ENCODE results near the gene NKX2-8.
"Not testable (repeated sequence)": the region's sequence is repeated elsewhere in the genome, so short reads cannot be mapped to it uniquely, and the experiment has no call there.

NKX2-8 gene

DNA sequence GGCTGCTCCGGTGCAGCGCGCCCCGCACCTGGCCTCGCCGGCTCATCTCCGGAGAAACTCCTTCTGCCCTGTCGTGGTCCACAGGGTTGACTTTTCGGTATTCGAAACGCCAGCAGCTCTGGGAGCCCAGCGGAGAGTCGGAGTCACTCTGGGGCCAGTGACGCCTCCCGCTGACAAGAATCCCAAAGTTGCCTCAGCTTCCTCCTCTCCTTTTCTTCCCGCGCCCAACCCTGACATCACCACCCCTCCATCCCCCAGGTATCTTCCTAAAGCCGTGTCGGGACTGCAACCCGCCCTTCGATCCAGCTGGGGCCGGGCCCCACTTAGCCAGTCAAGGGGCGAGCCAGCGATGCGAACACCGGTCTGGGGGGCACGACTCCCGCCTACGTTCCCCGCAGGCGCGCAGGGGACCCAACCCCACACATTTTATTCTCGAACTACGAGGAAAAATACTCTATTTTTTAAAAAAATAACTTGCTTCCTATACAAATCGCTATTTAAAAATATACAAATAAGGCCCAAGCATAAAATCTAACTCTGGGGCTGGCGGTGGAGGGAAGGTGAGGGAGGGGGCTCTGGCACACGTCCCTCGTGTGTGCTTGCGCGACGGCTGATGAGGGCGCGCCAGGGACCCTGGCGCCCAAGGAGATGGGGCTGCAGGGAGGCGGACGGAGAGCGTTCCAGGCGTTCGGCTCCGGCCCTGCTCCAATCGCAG, 2.1 kb downstream of the NKX2-8 start:
- no peak for DNase-seq (ENCODE audit: low read depth in 2 of 2)

DNA sequence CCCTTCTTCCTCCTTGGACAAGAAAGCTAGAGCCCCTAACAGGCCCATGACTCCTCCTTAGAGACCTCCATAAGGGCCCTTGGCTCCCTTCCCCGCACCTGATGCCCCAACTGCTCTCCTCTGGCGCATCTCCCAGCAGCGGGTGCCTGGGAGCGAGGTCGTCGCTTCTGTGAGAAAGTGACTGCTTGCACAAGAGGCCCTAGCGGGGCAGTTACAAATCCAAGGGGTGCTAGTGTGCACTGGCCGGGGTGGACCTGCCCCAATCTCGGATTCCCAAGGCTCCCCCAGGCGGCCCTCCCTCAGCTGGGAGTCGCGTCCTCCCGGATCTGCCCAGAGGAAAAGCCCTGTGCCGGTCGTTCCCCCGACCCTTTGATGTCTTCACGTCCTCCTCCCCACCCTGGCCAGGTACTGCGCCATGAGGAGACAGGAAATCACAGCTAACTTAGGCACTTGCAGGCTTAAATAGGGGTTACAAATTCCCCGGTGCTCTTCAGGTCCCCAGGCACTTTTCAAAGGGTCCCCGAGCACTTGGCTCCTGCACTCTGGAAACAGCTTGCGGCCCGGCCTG, 2.8 kb downstream of the NKX2-8 start:
- DNase-seq (ENCODE audit: low read depth in 2 of 2) = no peak

DNA sequence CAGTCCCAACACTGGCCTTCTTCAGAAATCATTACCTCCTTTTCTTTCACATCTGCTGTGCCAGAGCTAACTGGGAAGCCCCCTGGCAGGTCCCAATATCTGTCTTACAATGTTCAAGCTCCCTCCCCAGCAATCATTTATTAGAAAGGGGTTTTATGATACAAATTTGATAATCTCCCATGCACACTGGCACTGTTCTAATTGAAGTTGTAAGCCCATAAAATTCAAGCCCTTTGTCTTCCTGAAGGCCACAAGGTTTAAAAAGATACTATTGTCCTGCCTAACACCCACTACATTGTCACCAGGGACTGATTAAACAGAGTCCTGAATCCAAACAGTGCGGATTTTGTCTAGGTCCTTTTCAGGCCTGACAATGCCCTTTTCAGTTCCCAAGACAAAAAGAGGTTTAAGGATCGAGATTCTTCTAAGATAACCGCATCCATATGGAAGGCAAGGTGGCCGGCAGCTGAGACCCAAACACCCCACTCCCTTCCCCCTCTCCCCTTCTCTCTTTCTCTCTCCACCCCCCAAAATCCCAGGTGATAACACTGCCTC, 3.3 kb downstream of the NKX2-8 start:
- no peak for DNase-seq (ENCODE audit: low read depth in 2 of 2)

DNA sequence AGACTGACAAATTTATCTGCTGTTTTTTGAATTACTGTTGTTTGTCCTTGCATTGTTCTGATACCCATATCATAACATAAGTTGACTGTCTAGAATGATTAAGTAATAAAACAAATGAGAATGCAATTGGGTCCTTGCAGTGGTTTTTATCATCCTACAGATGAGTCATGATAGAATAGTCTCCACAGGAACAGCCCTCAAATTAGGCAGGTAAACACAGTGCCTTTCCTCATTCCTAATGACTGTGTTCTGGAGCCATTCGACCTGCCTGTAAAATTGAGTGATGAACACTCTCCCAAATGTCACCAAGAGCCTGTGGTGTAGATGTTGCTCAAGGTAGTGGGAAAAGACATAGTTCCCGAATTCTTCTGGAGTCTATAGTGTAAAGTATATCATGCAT, 12.3 kb downstream of the NKX2-8 start:
- DNase-seq (ENCODE audit: low read depth in 2 of 2) = no peak

DNA sequence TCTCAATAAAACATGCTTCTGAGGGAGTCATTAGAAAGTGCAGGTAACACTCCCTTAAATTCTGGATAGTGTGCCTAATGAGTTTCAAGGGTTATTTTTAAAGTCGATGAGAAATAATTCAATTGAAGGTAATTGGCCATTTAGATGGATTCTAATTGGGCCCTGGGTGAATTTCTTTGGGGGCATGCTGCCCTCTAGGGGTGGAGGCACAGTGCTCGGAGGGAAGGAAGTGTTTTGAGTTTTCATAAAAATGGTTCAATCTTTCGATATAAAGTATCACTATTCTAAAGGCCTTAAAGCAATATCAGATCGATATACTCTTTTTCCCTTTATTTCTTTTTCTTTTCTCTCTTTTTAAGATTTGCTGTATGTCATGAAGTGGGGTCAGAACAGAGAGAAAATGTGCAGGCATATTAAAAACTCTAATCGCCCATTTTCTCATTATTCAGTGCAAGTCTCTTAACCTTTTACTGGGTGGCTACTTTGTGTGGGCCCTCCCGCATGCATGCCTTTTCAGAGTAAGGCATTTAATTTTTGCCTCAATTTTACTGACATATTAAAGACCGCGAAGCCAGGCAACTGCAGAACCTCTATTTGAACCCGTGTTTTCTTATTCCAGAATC, 25.5 kb downstream of the NKX2-8 start:
- DNase-seq (ENCODE audit: low read depth in 2 of 2) = no peak

DNA sequence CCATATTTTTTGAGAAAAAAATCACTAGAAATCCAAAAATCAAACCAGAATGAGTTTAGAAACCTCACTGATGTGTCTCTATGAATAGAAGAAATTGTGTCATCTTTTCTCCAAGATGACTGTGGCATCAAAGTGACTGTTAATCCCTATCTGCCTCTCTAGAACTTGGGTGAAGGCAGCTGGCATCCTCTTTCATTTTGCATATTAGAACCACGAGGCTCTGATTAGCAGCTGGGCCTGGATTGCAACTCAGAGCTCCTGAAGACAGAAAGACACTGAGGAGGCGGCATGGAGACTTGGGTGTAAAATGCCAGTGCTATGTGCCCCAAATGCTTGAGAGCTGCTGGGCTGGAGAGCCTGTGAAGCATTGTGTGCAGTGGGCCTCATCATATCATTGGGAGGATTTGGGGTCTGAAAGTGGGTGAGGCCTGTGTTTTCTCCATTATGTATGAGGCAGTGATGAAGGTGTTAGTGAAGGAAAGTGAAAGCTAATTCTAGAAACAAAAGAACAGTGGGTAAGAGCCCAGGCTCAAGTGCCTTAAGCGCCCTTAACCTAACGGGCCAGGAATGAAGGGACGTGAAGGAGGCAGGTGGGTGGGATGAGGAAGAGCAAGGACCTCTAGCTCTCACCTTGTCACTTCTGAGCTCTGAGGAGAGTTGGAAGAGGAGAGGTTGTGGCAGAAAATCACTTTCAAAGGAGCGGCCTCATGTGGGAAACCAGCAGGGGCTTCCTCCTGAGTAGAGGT, 26.2 kb downstream of the NKX2-8 start:
- DNase-seq (ENCODE audit: low read depth in 2 of 2) = no peak

DNA sequence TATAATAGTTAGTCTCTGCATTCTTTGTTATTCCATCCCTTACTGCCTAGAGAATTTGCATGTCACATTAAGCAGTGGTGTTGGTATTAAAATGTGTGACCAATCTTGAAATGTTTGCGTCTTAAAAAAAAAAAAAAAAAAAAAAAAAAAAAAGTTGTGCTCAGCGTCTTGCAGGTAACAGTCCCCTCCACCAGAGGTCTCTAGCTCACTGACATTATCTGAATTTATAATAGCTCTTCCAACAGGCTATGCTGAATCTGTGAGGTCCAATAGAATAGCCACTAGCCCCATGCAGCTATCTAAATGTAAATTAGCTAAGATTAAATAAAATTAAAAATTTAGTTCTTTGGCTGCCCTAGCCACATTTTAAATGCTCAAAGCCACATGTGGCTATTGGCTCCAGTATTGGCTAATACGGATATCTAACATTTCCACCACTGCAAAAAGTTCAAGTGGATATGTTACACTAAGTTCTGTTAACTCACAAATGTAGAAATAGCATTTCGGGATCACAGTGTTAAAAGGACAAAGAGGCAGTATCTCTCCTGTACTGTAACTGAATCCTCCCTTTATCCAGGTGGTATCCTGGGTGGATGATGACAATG, 28.7 kb downstream of the NKX2-8 start:
- no peak for DNase-seq (ENCODE audit: low read depth in 2 of 2)

DNA sequence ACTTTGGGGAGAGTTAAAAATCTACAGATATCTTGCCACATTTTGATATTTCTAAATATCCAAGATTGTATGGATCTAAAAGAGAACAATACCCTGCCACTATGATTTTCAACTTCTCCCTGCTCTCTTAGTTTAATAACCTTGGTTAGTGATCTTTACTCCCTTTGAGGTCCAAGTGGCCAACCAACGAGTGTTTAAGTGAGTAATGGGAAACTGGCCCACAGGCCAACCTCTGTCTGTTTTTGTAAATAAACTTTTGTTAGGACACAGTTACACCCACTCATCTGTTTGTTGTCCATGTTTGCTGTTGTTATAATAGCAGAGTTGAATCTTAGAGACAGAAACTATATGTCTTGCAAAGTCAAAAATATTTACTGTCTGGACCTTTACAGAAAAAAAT, 31.5 kb downstream of the NKX2-8 start:
- DNase-seq (ENCODE audit: low read depth in 2 of 2) = no peak

DNA sequence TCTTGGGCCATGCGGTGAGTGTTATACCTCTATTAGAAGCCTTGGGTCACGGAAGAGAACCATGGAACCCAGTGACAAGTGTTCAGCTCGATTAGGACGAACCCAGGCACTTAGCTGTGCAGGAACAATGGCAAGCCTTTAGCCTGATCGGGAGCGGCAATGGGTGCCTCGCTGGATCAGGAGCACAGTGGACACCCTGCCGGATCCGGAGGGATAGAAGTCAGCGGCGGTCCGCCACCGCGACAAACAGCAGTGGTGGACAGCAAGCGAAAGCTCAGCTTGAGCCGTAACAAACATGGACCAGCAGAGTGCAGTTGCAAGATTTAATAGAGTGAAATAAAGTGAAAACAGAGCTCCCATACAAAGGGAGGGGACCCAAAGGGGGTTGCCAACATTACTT, 38.1 kb downstream of the NKX2-8 start:
- DNase-seq (ENCODE audit: low read depth in 2 of 2) = not testable (repeated sequence)

DNA sequence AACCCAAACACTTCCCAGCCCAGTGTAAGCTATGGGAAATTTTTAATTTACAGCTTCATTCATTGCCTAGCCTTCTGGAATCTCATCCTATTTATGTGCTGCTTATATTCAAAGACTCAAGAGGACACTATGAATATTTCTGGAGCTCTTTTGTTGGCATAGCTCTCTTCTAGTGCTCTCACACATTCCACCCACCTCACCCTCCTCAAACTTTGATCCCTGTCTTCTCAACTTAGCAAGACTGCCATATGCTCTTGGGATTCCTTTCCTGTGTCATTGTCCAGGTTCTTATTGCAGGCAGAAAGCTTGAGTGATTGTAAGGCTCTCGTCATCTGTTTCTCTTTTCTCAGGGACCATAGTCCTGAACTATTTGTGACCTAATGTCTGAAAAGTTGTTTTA, 44.4 kb downstream of the NKX2-8 start:
- DNase-seq (ENCODE audit: low read depth in 2 of 2) = no peak
